CD4-positive, alpha-beta T cell treated with Interleukin-12 subunit alpha and Interleukin-12 subunit beta, for 1 hour (primary cell): ENCODE results near the gene HIVEP3.

Experiments used
- DNase-seq: peaks from one replicate; pipeline ENCODE4 v3.0.0-alpha.2; 2020

Gene HIVEP3

GRCh38 chr1:41501581-41501980 is 417.1 kb downstream of the HIVEP3 start:
- DNase-seq, result no peak

DNA sequence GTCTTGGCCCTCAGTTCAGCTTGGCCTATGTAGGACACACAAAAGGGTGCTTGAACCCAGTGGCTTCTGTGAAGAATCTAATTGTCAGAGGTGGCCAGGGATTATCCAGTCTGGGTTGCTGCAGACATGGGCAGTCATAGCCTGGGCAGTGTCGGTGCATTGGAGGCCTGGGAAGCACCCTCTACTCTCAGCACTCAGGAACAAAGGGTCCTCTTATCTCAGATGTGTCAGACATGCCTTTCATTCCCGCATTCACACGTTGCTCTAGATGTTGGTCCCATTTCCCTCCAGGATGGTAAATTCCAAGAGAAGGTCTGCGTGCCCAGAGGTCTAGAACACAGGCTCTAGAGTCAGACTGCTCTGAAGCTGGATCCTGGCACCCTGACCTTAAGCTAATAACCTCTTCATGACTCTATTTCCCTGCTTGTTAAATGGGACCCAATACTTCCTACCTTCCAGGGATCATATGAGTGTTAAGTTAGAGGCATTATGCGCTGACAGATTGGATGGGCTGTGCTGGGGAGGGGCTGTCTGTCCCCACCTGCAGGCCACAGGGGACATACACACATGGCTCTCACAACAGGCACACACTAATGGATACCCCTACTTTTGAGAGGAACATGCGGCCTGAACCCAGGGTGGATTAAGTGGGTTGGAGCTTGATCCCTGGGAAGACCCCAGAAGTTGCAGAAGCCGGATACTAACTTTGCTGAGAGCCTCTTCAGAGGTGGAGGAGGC is 417.8 kb downstream of the HIVEP3 start:
- DNase-seq, result no peak

- DNase-seq, result no peak
Measured at GRCh38 chr1:41500378-41500777, 418.3 kb downstream of the HIVEP3 start.

GRCh38 chr1:41499591-41499990 is 419.1 kb downstream of the HIVEP3 start:
- no peak for DNase-seq

DNA sequence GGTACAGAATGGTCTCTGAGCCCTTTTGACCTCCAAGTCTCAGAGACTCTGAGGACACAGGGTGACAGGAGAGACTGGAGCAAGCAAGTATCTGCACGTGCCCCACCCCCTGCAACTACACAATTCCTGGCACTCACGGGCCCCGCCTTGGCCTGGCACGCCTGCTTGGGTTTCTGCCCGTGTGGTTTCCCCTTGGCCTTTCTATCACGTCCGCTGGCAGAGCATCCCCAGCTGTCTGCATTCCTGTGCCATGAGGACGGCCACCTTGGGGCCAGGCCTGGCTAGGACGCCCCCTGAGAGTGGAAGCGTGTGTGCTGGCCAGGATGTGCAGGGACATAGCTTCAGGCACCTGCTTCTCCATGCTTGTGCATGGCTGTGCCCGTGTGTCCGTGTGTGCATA is 419.9 kb downstream of the HIVEP3 start:
- DNase-seq, result no peak

- no peak for DNase-seq
Measured at GRCh38 chr1:41498391-41498790, 420.3 kb downstream of the HIVEP3 start.

DNA sequence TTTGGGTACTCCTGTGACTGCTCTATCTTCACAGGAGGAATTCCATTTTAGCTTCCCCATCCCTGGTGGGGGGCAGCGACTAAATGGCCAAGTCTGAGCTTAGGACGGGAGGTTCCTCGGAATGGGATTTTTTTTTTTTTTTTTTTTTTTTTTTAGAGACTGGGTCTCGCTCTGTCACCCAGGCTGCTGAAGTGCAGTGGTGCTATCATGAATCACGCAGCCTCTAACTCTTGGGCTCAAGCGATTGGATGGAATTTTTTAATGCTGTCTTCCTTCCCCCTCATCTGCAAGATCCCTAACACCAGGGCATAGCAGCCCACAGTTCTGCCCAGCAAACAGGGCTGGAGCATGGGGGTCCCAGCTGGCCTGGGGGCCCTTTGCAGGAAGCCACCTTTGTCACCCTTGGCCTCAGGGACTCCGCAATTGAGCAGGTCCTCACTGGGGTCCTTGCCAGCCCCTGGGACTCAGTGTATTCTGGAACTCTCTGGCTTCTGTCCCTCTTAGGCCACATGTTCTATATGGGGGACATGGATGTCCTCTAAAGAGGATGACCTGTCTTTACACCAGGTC is 421.2 kb downstream of the HIVEP3 start:
- no peak for DNase-seq

DNA sequence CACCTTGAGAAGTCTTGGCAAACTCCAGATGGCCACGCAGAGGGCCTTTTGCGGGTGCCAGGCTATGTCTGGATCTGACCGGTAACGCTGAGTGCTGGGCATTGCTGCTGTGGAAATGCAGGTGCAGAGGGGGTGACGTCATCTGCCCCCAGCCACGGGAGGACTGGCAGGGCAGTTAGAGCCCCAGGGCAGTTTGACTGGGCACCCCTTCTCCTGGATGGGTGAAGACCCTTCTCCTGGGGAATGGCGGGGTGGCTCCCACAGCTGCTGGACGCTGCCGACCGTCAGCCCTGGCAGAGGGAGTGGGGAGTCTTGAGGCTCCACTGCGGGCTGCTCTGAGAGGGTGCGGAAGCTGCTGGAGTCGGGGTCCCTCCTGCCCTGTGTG is 421.7 kb downstream of the HIVEP3 start:
- no peak for DNase-seq

DNA sequence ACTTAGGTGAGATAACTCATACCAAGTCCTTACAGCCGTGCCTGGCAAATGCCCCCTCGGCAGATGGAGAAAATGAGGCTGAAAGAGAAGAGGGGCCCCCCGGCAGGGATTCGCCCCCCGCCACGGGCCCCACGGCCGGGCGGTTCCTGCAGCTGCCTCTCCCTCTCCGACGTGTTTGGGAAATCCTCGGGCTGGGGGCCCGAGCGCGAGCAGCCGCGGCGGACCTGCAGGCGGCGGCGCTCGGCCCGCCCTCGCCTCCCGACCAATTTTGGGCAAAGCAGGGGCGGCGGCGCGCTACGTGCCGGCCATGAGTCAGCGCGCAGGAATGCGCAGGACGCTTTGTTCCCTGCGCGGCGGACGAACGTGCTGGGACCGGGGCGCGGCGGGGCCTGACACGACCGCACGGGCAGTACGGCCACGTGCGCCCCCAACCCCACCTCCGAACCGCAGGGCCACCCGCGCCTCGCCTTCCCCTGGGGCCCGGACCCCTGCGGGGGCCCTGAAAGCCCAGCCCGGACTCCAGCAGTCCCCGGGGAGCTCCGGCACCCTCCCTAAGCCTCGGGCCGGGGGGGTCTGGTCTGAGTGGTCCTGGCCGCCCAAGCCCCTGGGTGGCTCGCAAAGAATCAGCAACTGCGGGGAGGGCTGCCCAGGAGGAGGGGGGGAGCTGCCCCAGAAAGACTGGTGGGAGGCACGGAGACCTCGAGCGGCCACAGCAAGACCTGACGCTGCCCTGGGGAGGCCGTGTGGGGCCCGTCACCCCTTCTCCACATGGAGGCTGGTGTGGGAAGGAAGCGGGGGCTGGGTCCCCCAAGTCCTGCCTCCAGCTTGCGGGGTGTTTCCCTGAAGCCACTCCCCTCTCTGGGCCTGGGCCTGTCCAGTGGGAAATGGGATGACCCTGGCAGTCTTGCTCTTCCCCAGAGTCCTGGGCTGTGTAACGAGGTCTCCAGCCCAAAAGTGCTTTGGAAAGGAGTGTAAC is 422.4 kb downstream of the HIVEP3 start:
- no peak for DNase-seq

DNA sequence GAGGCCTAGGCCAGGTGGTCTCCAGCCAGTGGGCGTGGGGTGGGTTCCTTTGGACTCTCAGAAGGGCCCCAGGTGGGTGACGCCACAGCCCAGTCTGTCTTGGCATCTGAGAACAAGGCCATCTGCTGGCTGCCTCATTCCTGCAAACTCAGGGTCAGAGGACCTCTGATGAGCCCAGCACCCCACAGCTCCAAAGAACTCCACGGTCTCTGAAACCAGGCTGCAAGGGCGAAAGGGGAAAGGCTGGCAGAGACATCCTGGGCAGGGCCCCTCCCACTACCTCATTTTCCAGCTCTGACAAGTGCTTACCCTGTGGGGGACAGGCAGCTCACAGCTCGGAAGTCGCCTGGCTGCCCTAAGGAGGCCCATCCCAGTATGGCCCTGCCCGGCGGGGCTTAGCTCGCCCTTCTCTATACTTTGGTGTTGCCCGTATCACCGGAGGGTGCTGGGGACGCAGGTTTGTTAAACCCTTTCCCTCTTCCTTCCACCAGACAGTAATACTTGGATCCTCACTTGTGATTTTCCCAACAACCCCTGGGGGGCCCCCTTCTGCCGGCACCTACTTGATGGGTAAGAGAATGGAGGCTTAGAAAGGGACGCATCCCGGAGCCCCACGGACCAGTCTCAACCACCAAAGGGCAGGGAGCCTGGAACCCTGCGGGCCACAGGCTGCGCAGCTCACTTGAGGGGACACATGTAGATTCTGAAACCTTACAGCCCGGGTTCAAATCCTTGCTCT is 423.3 kb downstream of the HIVEP3 start:
- DNase-seq, result no peak

DNA sequence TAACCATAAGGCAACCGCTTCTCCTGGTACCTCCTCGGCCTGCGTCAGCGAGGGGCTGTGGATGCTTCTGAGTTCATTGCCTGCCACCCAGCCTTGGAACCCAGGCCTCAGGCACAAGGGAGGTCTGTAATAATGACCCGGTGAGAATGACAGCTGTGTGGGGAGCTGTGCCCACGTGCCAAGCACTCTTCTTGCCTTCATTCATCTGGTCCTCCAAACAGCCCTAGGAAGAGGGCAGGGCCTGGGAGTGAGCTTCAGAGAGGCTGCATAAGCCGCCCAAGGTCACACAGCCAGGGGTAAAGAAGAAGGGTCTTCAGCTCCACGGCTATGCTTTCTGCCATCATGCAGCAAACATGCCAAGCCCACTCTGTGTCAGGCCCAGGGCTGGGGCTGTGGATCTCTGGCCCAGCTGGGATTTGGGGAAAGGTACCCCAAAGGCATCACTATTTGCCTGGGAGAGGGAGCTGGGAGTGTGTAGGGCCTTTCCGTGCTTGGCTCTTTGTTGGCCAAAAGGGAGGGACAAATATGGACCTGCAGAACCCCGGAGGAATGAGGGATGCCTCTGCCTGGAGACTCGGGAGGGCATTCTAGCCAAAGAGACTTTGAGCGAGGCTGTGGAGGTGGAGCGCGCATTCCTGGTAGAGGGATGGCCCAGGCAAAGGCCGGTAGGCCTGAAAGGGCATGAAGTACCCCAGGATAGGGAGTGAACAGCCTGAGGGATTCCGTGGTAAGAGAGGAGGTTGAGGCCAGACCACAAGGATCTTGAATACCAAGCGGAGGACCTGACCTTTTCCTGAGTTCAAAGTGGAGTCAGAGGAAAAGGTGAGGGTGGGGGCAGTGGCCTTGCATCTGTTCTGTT is 424.1 kb downstream of the HIVEP3 start:
- no peak for DNase-seq

GRCh38 chr1:41493626-41494350 is 424.9 kb downstream of the HIVEP3 start:
- DNase-seq, result no peak

DNA sequence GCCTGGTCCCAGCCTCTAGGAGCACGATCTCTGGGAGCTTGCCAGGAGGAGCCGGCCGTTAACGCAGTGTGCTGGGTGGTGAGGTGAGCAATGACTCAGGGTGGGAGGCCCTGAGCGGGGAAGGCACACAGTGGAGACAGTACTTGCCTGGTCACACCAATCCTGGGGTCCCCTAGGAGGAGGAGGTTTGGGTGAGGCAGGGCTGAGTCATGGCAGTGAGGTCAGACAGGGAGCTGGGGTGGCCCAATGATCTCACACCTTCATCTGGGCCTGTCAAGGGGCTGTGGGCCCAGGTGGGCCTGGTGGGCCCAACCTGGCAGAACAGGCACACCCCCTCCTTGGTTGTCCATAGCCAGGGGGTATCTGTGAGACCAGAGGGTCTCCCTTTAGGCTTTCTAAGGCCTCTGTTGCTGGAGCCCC is 425.6 kb downstream of the HIVEP3 start:
- DNase-seq, result no peak

- DNase-seq, result peak; percentile 6
Measured at GRCh38 chr1:41492341-41492848, 426.3 kb downstream of the HIVEP3 start.

- no peak for DNase-seq
Measured at GRCh38 chr1:41490911-41491310, 427.8 kb downstream of the HIVEP3 start.

DNA sequence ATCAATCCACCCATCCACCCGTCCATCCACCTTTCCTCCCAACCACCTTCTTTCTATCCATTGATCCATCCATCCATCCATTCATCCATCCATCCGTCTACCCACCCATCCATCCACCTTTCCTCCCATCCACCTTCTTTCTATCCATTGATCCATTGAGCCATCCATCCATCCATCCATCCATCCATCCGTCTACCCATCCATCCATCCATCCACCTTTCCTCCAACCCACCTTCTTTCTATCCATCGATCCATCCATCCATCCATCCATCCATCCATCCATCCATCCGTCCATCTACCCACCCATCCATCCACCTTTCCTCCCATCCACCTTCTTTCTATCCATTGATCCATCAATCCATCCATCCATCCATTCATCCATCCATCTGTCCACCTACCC is 429.2 kb downstream of the HIVEP3 start:
- DNase-seq, result no peak

DNA sequence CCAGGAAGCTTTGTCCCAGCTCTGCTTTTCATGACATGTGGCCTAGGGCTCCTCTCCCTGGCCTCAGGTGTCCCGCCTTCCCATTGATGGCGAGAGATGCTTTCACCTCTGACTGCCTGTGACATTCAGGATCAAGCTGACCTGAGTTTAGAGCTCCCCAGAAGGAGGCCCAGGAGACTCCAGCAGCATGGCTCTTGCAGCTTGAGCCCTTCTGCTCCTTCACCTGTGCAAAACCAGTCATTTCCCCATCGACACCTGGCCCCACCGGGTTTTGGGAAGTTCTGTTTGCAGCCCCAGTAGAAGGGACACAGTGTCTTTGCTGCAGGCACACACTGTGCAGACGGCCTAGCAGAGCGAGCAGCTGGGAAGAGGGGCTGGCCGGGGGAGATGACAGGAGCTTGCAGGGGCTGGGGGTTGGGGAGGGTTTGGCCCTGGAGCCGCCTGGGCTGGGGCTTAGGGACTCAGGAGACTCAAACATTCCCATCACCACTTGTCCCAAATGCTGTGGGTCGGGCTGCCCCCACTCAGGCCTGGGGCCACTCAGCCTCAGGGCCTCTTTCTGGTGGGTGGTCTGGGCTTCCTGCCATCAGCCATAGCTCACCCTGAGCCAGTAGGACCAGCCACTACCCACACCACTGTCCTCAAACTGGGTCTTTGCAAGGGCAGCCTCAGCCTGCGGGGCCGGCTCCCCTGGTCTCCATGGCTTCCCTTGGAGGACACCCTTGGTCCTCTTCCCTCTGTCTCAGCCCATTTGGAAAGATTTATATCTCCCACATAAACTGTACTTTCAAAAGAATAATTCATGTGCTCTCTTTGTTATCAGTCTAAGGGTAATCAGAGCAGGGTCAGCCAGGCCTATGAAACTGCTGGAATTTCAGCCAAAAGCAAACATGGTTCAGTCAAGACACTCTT is 430.4 kb downstream of the HIVEP3 start:
- DNase-seq, result no peak

- no peak for DNase-seq
Measured at GRCh38 chr1:41487126-41488039, 431.3 kb downstream of the HIVEP3 start.
